CD4-positive, CD25-positive, alpha-beta regulatory T cell (primary cell): ENCODE measurements around the gene RHEB. TPM values are rescaled to one million over a fixed set of nuclear protein-coding genes. Genes with fewer than 3 reads are reported as not detected.

Experiments
- ATAC-seq, 2 donors: fragments of 150-1000 bp; cut with Tn5 transposase; one replicate each; pipeline ENCODE4 v1.10.0; 2021; ENCODE audit warnings: low read depth in 2 of 2, moderate number of reproducible peaks in 2 of 2, moderate library complexity in 1 of 2
- DNase-seq, 3 donors: peaks; one replicate each; pipeline versions ENCODE4 v3.0.0 to v3.0.0-alpha.2; 2012 to 2022; ENCODE audit warnings: mixed read lengths in 1 of 3
- H3K27ac ChIP-seq: one replicate; pipeline ENCODE4 v1.7.0; 2013; ENCODE audit warnings: mild to moderate bottlenecking, low read length; ENCODE audit not compliant: insufficient read depth, poor library complexity, severe bottlenecking
- H3K27me3 ChIP-seq: one replicate; pipeline ENCODE4 v1.7.0; 2013; ENCODE audit warnings: low read length; ENCODE audit not compliant: control insufficient read depth, insufficient read depth
- H3K36me3 ChIP-seq: one replicate; pipeline ENCODE4 v1.7.0; 2013; ENCODE audit warnings: mild to moderate bottlenecking, low read length, moderate library complexity; ENCODE audit not compliant: control insufficient read depth, insufficient read depth
- H3K4me1 ChIP-seq: 2 replicates; pipeline ENCODE4 v1.7.0; 2013; ENCODE audit warnings: mild to moderate bottlenecking, low read length; ENCODE audit not compliant: insufficient read depth, control insufficient read depth, poor library complexity, severe bottlenecking
- H3K4me3 ChIP-seq: one replicate; pipeline ENCODE4 v1.7.0; 2013; ENCODE audit warnings: low read depth, mild to moderate bottlenecking, low read length, moderate library complexity
- H3K9me3 ChIP-seq, 2 experiments: 1 replicate in 1 of 2; 2 replicates in 1 of 2; pipeline ENCODE4 v1.7.0; 2013; ENCODE audit warnings: low read length in 2 of 2, mild to moderate bottlenecking in 1 of 2, moderate library complexity in 1 of 2; ENCODE audit not compliant: control insufficient read depth in 2 of 2
- H3K27ac Mint-ChIP-seq, 3 donors: one replicate each; pipeline ENCODE4 v1.8.0; 2020 to 2022; ENCODE audit warnings: mild to moderate bottlenecking in 3 of 3, mixed read lengths in 3 of 3, moderate library complexity in 2 of 3
- H3K27me3 Mint-ChIP-seq: one replicate; pipeline ENCODE4 v1.8.0; 2022; ENCODE audit warnings: mild to moderate bottlenecking, mixed read lengths
- H3K36me3 Mint-ChIP-seq: one replicate; pipeline ENCODE4 v1.8.0; 2020; ENCODE audit warnings: mixed read lengths
- H3K4me1 Mint-ChIP-seq, 4 donors: one replicate each; pipeline ENCODE4 v1.8.0; 2020 to 2022; ENCODE audit warnings: mixed read lengths in 4 of 4, mild to moderate bottlenecking in 1 of 4
- H3K4me3 Mint-ChIP-seq, 4 donors: one replicate each; pipeline ENCODE4 v1.8.0; 2020 to 2022; ENCODE audit warnings: mild to moderate bottlenecking in 4 of 4, mixed read lengths in 4 of 4, moderate library complexity in 3 of 4
- H3K9me3 Mint-ChIP-seq, 7 donors: one replicate each; pipeline ENCODE4 v1.8.0; 2020 to 2022; ENCODE audit warnings: mixed read lengths in 7 of 7, mild to moderate bottlenecking in 3 of 7, moderate library complexity in 2 of 7
- polyA plus RNA-seq, 4 donors: library from polyadenylated mRNA; unstranded; fragments of 300-500 nt; fragmentation: Illumina TruSeq; gene quantifications; one replicate each; pipeline ENCODE4 v1.2.3, GENCODE V29; 2021
- total RNA-seq: library from RNA; stranded (reverse); gene quantifications from one replicate; pipeline ENCODE4 v1.2.3, GENCODE V29; 2022

Gene RHEB
- total and polyA plus RNA-seq, 5 donors from 2014 or later, result 51.3 to 72.6 (median 65.3) TPM

DNA sequence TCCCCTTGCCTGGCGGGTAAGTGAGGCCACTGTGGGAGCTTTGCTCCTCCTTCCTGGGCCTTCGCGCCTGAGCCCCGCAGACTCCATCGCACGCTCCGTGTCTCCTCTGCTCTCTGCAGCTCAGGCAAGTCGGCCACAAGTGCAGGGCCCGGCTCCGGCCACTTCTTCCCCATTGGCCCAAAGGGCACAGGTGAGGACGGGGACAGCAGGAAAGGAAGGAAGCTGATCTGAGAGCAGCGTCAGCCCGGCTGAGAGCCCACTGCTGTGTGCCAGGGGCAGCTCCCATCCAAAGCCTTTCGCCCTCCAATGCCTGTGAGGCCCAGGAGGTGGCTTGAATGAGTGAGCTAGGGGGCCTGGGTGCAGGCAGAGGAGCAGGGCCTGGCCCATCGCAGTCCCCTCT, 33.7 kb upstream of the RHEB start:
- peaks cover 14% of the 10 kb centered on the region for H3K36me3 Mint-ChIP-seq
- Histone ChIP-seq H3K4me3 (no peak overlapping the region), H3K4me1 (no peaks in the 10 kb centered on the region), H3K36me3 (peaks cover 17% of the 10 kb centered on the region), H3K27ac (no peak overlapping the region), H3K9me3 (no peaks in the 10 kb centered on the region), H3K27me3 (no peaks in the 10 kb centered on the region)
- no peak for ATAC-seq
- H3K4me1 Mint-ChIP-seq, result peaks cover 0 to 9% (median 2%) of the 10 kb centered on the region in 4 donors
- H3K27ac Mint-ChIP-seq, result no peak overlapping the region
- no peak for DNase-seq
- H3K27me3 Mint-ChIP-seq, result no peaks in the 10 kb centered on the region
- H3K9me3 Mint-ChIP-seq, result no peaks in the 10 kb centered on the region
- no peak overlapping the region for H3K4me3 Mint-ChIP-seq

DNA sequence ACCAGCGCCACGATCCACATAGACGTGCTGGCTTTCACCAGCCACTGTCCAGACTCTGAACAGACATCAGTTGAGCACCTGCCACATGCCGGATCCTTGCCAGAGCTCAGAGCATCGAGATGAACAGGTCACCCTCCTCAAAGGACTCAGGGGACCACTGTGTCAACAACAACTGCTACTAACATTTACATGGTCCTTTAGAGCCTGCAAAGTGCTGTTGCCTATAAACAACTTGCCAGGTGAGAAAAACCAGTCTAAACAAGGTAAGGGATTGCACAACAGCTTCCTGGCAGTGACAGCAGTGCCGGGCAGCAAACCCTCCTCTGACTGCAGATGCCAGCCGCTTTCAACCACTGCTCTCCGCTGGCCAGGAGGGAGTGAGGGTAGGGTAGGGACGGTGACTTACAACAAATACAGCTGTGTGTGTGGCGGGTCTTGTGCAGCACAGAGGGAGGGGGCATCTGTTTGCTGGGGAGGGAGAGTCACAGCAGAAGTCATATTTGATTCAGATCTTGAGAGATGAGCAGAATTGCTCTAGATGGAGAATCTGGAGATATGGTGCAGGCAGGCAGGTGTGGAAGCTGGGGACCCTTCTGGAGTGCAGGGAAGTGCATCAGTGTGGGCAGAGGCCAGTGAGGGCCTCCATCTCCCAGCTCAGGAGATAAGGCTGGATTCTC, 32.8 kb upstream of the RHEB start:
- no peak overlapping the region for H3K4me3 Mint-ChIP-seq
- H3K36me3 Mint-ChIP-seq, result peaks cover 10% of the 10 kb centered on the region
- Histone ChIP-seq H3K27me3 (no peaks in the 10 kb centered on the region), H3K4me1 (no peaks in the 10 kb centered on the region), H3K4me3 (no peak overlapping the region), H3K9me3 (no peaks in the 10 kb centered on the region), H3K27ac (no peak overlapping the region), H3K36me3 (peaks cover 11% of the 10 kb centered on the region)
- DNase-seq, result no peak
- no peak for ATAC-seq
- H3K4me1 Mint-ChIP-seq, result peaks cover 0 to 9% (median 2%) of the 10 kb centered on the region in 4 donors
- peak overlapping the region in 1 of 3 donors; percentile 80 for H3K27ac Mint-ChIP-seq
- H3K27me3 Mint-ChIP-seq, result peaks cover under 1% of the 10 kb centered on the region
- H3K9me3 Mint-ChIP-seq, result no peaks in the 10 kb centered on the region

- Mint-ChIP-seq H3K27me3 (peaks cover 7% of the 10 kb centered on the region), H3K36me3 (peaks cover 8% of the 10 kb centered on the region), H3K4me3 (no peak overlapping the region), H3K4me1 (peaks cover 0 to 12% (median 8%) of the 10 kb centered on the region in 4 donors), H3K9me3 (no peaks in the 10 kb centered on the region), H3K27ac (peak overlapping the region in 1 of 3 donors; percentile 24)
- no peak overlapping the region for H3K27ac ChIP-seq
- H3K4me3 ChIP-seq, result no peak overlapping the region
- H3K4me1 ChIP-seq, result peaks cover 4% of the 10 kb centered on the region
- peaks cover 6% of the 10 kb centered on the region for H3K36me3 ChIP-seq
- DNase-seq (no peak), ATAC-seq (no peak)
- no peaks in the 10 kb centered on the region for H3K9me3 ChIP-seq
- no peaks in the 10 kb centered on the region for H3K27me3 ChIP-seq
Observed at GRCh38 chr7:151551820-151552219, 32.1 kb upstream of the RHEB start.

- H3K4me1 ChIP-seq, result peaks cover 7% of the 10 kb centered on the region
- H3K36me3 ChIP-seq, result no peaks in the 10 kb centered on the region
- H3K9me3 ChIP-seq, result no peaks in the 10 kb centered on the region
- DNase-seq (peak in 1 of 3 donors; percentile 17), ATAC-seq (no peak)
- H3K9me3 Mint-ChIP-seq, result no peaks in the 10 kb centered on the region
- H3K27ac Mint-ChIP-seq, result no peak overlapping the region
- no peaks in the 10 kb centered on the region for H3K36me3 Mint-ChIP-seq
- no peak overlapping the region for H3K27ac ChIP-seq
- peaks cover 0 to 15% (median 13%) of the 10 kb centered on the region in 4 donors for H3K4me1 Mint-ChIP-seq
- H3K4me3 Mint-ChIP-seq, result no peak overlapping the region
- H3K27me3 ChIP-seq, result no peaks in the 10 kb centered on the region
- H3K4me3 ChIP-seq, result no peak overlapping the region
- peaks cover 12% of the 10 kb centered on the region for H3K27me3 Mint-ChIP-seq
Observed at GRCh38 chr7:151550656-151551286, 31.1 kb upstream of the RHEB start.

- Histone ChIP-seq H3K27ac (no peak overlapping the region), H3K27me3 (no peaks in the 10 kb centered on the region), H3K4me3 (no peak overlapping the region), H3K9me3 (no peaks in the 10 kb centered on the region), H3K4me1 (peaks cover 7% of the 10 kb centered on the region), H3K36me3 (no peaks in the 10 kb centered on the region)
- no peak for DNase-seq
- H3K9me3 Mint-ChIP-seq, result no peaks in the 10 kb centered on the region
- no peak overlapping the region for H3K27ac Mint-ChIP-seq
- H3K4me1 Mint-ChIP-seq, result peaks cover 0 to 15% (median 13%) of the 10 kb centered on the region in 4 donors
- H3K4me3 Mint-ChIP-seq, result no peak overlapping the region
- H3K36me3 Mint-ChIP-seq, result no peaks in the 10 kb centered on the region
- peaks cover 22% of the 10 kb centered on the region for H3K27me3 Mint-ChIP-seq
- no peak for ATAC-seq
Observed at GRCh38 chr7:151549644-151550043, 29.9 kb upstream of the RHEB start.

DNA sequence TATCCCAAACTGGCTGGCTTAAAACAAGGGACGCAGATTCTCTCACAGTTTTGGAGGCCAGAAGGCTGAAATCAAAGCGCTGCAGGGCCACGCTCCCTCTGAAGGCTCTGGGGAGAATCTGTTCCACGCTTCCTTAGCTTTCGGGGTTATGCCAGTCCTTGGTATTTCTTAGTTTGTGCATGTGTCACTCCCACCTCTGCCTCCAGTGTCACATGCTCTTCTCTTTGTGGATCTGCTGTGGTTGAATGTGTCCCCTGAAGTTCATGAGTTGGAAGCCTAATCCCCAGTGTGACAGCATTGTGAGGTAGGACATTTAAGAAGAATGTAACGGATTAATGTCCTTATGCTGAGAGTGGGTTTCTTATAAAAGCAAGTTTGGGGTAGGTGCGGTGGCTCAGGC, 29.4 kb upstream of the RHEB start:
- Histone ChIP-seq H3K36me3 (no peaks in the 10 kb centered on the region), H3K4me3 (no peak overlapping the region), H3K27ac (no peak overlapping the region), H3K9me3 (no peaks in the 10 kb centered on the region), H3K4me1 (peaks cover 7% of the 10 kb centered on the region), H3K27me3 (no peaks in the 10 kb centered on the region)
- H3K9me3 Mint-ChIP-seq, result no peaks in the 10 kb centered on the region
- H3K36me3 Mint-ChIP-seq, result no peaks in the 10 kb centered on the region
- ATAC-seq, result no peak
- H3K27me3 Mint-ChIP-seq, result peaks cover 24% of the 10 kb centered on the region
- no peak for DNase-seq
- H3K4me3 Mint-ChIP-seq, result no peak overlapping the region
- H3K4me1 Mint-ChIP-seq, result peaks cover 0 to 15% (median 13%) of the 10 kb centered on the region in 4 donors
- H3K27ac Mint-ChIP-seq, result no peak overlapping the region

GRCh38 chr7:151544183-151544582, 24.5 kb upstream of the RHEB start:
- Mint-ChIP-seq H3K36me3 (no peaks in the 10 kb centered on the region), H3K4me3 (peak overlapping the region in 1 of 4 donors; percentile 49), H3K4me1 (peaks cover 0 to 14% (median 7%) of the 10 kb centered on the region in 4 donors), H3K9me3 (no peaks in the 10 kb centered on the region), H3K27ac (no peak overlapping the region), H3K27me3 (peaks cover 32% of the 10 kb centered on the region)
- Histone ChIP-seq H3K9me3 (no peaks in the 10 kb centered on the region), H3K27me3 (no peaks in the 10 kb centered on the region), H3K36me3 (no peaks in the 10 kb centered on the region), H3K27ac (no peak overlapping the region), H3K4me1 (peaks cover 7% of the 10 kb centered on the region), H3K4me3 (no peak overlapping the region)
- no peak for ATAC-seq
- DNase-seq, result no peak
